H1 (cell line): ENCODE data around the gene DGCR8. TPM values are rescaled to one million over a fixed set of nuclear protein-coding genes. Genes with fewer than 3 reads are reported as not detected.

ENCODE experiments used
- BACH1 ChIP-seq: IDR thresholded peaks from 2 replicates; pipeline ENCODE4 v1.6.1; 2012; ENCODE audit warnings: low read length, improper control_type of control experiment
- BCL11A ChIP-seq, 2 experiments: IDR thresholded peaks; one replicate each; pipeline ENCODE4 v1.6.1; 2011; ENCODE audit warnings: low read depth in 2 of 2, low read length in 2 of 2, mild to moderate bottlenecking in 2 of 2
- FOSL1 ChIP-seq: IDR thresholded peaks from 2 replicates; pipeline ENCODE4 v1.6.1; 2011; ENCODE audit warnings: mild to moderate bottlenecking, low read depth, low read length, moderate library complexity; ENCODE audit not compliant: insufficient read depth
- HDAC2 ChIP-seq, 2 experiments: fragments of 300-600 bp in 1 of 2; sonication (generic) in 1 of 2; IDR thresholded peaks; 2 replicates each; pipeline ENCODE4 v1.6.1; 2011 to 2012; ENCODE audit warnings: low read depth in 2 of 2, low read length in 2 of 2, mild to moderate bottlenecking in 2 of 2, moderate library complexity in 2 of 2, borderline replicate concordance in 1 of 2, inconsistent platforms in 1 of 2
- HDAC6 ChIP-seq: IDR thresholded peaks from one replicate; pipeline ENCODE4 v1.7.1; 2012; ENCODE audit warnings: low read depth, mild to moderate bottlenecking, inconsistent platforms, low read length, moderate library complexity
- RFX5 ChIP-seq: IDR thresholded peaks from 2 replicates; pipeline ENCODE4 v1.6.1; 2011; ENCODE audit warnings: low read depth, low read length, improper control_type of control experiment, borderline replicate concordance
- TAF1 ChIP-seq: IDR thresholded peaks from 2 replicates; pipeline ENCODE4 v1.6.1; 2011; ENCODE audit warnings: mild to moderate bottlenecking, low read depth, low read length
- TCF12 ChIP-seq: IDR thresholded peaks from 2 replicates; pipeline ENCODE4 v1.6.1; 2011; ENCODE audit warnings: low read depth, mild to moderate bottlenecking, low read length
- polyA plus RNA-seq, 7 experiments: library from polyadenylated mRNA; depleted of rRNA in 3 of 7; stranded (reverse) in 5 of 7; unstranded in 2 of 7; fragments of >200 nt in 5 of 7; fragments of 200-250 nt in 2 of 7; gene quantifications; 1 replicate in 5 of 7; 2 replicates in 1 of 7; 4 replicates in 1 of 7; pipeline versions ENCODE4 v1.2.1 to v1.2.3, GENCODE V29; 2011 to 2013; ENCODE audit warnings: missing spikeins in 2 of 7, mixed read lengths in 2 of 7
- total RNA-seq: library from RNA; stranded (reverse); fragmentation: NEBNext Ultra II Directional; extraction: Animal tissue kit (Norgen Biotek cat#: 25700); gene quantifications from 2 replicates; pipeline ENCODE4 v1.2.1, GENCODE V29; 2021
- TF ChIP-seq, protein P1 (sequence below): IDR thresholded peaks from 2 replicates; pipeline ENCODE4 v1.6.1; 2012; ENCODE audit warnings: inconsistent platforms

The DGCR8 gene
- total and polyA plus RNA-seq, 2 of the 8 experiments (the other 6 are each of a cell fraction or from before 2014, with no cell fraction given), result 23.7 to 43.7 TPM

GRCh38 chr22:20084547-20085413 is 4.7 kb downstream of the DGCR8 start (continued):
- TF ChIP-seq FOSL1, result no peak
- TF ChIP-seq TAF1, result no peak
- TF ChIP-seq, protein P1, sequence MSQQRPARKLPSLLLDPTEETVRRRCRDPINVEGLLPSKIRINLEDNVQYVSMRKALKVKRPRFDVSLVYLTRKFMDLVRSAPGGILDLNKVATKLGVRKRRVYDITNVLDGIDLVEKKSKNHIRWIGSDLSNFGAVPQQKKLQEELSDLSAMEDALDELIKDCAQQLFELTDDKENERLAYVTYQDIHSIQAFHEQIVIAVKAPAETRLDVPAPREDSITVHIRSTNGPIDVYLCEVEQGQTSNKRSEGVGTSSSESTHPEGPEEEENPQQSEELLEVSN, result peak; percentile 61; the same call in 1 of the 2 replicates
- no peak for TF ChIP-seq HDAC2 (IDR thresholded peaks at IDR 0.05; ENCODE audit: borderline replicate concordance in 1 of 2, low read depth in 2 of 2, low read length in 2 of 2)
- TF ChIP-seq TCF12, result no peak
- no peak for TF ChIP-seq BACH1
- no peak for TF ChIP-seq RFX5
- no peak for TF ChIP-seq HDAC6
- TF ChIP-seq BCL11A (IDR thresholded peaks at IDR 0.05; ENCODE audit: low read depth in 2 of 2, low read length in 2 of 2), result no peak
